Stimulated activated CD4-positive, alpha-beta T cell treated with anti-CD3 and anti-CD28 coated beads, Interleukin-2, amount 100 ng/mL, for 4 hours (primary cell): ENCODE measurements around the gene LNPEP.

Experiments
- DNase-seq: peaks from one replicate; pipeline ENCODE4 v3.0.0-alpha.2; 2020; ENCODE audit warnings: low read depth

LNPEP gene

DNA sequence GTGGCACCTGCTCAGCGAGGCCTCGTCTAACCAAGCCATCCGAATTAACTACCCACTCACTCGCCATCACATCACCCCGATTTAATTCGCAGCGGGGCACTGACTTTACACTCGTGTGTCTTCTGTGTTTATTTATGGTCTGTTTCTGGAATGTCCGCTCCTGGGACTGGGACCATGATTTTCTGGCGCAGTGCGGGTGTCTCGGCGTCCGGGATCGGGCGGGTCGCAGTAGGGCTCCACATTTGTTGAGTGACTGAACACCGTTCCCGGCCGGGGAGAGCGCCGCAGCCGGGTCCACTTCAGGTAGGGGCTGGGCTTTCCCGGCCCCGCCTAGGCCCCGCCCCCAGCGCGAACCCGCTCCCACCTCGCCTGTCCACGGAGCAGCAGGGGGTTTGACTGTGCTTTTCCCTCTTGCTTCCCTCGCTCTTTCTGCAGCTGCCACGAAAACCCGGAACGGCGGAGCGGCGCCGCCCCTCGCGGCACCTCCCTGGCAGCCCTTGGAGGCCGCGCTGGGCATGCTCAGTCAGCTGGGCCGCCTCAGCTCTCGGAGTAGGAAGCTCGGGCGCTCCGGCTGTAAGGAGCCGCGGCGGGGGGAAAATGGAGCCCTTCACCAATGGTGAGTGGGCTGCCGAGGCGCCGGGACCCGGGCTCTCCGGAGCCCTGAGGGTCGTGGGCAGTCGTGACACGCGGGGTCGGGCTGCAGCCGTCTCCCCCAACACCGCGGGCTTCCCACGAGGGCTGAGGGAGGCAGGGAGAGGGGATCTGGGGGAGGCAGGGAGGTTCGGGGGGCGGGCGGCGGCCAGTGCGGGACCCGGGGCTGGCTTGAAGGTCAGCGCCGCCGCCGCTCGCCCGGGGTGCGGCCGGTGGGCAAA lies at the start of gene LNPEP:
Gene LNPEP, plus strand, starts transcription at position 522 of the 872 bp plus-strand sequence. Its CDS starts 76 bp downstream, at position 598.
- DNase-seq = peak; percentile 91

DNA sequence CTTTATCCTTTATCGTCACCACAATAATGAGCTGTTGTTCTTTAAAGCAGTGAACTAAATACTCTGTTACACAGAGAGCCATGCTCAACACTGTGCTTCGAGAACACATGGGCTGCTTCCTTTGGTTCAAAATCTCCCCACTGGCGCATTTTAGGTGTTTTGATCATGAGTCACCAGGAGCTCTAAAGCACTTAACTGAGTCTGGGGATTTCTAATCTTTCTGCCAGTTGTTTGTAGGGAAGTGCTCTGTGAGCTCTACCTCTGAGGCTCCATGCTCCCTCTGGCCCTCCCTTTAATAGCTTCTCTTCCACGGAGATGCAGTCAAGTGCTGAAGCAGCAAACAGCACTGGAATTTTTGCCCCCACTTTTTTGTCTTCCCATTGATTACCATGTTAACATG lies 42.5 kb upstream of the LNPEP start:
- no peak for DNase-seq

DNA sequence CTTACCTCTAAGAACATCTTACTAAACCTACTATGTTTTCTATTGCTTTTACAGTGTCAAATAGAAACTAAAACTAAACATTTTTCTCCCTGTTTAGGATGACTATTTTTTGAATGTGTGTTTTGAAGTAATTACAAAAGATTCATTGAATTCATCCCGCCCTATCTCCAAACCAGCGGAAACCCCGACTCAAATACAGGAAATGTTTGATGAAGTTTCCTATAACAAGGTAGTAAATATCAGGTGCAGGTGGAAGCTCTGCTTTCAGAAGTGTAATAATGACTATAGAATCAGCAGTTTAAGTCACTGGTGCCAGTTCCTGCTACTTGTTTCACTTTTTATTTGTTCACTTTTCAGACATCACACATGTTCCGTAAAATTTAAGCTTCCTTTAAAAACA lies 39.6 kb upstream of the LNPEP start:
- DNase-seq = peak; percentile 35

DNA sequence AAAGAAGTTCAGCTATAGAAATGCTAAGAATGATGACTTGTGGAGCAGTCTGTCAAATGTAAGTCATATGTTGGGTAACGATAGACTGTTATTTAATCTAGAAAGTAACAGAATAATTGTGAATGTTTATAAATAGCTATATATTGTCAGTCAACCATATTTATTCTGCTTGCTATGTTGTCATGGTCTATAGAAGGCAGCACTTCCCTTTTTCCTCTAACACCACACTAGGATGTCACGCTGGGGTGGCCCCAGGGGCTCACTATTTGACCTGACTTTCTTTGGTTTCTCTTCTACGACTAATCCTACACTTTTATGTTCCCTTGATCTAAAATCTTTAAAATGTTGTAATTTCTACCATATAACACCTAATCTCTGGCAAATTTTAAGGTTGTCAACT lies 39.1 kb upstream of the LNPEP start:
- no peak for DNase-seq

DNA sequence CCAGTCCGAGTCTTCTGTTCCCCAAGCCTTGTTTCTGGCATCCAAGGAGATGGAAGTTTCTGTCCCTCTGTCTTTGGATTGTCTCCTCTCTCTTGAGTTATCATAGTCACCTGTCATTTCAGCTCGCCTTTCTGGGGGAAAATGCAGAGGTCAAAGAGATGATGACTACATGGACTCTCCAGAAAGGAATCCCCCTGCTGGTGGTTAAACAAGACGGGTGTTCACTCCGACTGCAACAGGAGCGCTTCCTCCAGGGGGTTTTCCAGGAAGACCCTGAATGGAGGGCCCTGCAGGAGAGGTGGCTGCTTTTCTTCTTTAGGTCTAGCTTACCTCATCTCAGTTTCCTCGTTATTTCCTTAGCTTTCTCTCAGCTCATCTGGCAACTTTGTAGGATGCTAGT lies 34.5 kb upstream of the LNPEP start:
- no peak for DNase-seq

DNA sequence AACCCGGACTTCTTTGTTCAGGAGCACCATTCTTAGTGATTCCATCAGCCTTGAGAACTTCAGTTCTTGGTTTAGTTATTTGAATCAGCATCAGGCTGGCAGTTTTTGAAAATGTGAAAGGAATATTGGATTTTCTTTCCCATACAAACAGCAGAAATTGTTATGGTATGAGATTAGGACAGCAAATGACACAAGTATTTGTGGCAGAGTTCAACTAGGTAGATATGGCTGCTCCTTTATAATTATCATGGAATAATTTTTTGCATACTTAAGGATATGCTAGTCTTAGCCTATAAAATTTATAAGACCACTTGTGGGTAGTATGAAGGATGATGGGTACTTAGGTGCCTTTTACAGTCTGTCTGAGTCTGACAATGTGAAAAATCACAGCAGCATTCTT lies 34.0 kb upstream of the LNPEP start:
- DNase-seq = no peak

DNA sequence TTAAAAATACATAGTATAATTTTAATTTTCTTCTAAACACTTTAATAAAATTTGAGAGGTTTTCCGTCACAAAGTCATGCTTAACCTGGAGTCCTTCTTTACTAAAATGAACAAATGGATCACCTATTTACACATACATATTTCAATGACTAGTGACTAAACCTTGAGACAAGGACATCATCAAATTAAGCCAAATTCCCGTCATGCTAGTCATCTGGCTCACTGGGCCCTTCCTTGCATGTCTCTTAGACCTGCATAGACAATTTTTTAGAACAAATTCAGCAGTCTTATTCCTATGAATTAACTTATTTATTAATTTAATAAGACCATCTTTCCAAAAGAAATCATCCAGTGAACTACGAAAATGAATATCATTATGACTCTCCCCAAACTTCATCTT lies 33.0 kb upstream of the LNPEP start:
- no peak for DNase-seq

DNA sequence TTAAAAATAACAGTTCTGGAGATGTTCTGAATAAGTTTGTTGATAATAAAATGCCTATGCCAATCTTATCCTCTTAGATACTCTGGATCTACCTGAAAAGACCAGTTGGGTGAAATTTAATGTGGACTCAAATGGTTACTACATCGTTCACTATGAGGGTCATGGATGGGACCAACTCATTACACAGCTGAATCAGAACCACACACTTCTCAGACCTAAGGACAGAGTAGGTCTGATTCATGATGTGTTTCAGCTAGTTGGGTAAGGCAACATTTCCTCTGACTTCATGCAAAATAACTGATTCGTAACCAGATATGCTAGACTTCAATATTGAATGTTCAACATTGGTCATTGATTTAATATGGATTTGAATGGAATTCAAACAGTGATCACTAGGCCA lies 32.6 kb upstream of the LNPEP start:
- no peak for DNase-seq

DNA sequence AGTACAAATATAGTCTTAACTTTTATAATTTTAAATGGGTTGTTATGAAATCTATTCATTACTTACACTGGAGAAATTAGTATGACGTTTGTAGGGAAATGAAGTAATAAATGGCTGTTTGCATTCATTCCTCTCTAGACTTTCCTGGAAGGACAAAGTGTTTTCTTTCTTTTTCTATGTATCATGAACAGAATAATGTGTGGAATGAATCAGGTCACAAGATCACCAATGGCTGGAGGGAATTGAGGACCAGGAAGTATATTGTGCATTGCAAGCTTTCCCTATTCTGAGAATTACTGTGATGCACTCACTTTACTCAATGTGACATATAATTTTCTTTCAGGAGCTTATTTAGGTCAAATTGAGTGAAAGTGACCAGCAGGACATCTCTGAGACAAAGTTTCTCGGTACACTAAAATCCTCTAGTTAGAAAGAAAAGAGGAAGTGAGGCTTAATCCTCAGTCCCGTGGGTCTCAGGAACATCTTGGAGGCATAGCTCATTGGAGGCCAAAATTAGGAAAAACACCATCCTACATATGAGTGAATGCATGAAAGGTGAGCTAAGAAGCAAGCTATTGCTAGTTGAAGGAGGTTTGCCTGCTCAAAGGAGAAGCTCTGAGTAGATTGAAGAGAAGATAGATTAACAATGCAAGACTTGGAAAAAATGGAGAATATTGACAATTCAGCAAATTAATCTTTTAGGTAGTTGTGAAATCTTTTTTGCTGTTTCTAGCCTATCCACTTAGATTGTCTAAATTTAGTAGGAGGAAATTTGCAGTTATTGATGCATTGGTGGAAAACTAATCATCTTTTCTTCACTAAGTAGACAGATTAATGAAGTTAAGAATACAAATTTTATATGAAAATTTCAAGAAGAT lies 31.6 kb upstream of the LNPEP start:
- DNase-seq = no peak

DNA sequence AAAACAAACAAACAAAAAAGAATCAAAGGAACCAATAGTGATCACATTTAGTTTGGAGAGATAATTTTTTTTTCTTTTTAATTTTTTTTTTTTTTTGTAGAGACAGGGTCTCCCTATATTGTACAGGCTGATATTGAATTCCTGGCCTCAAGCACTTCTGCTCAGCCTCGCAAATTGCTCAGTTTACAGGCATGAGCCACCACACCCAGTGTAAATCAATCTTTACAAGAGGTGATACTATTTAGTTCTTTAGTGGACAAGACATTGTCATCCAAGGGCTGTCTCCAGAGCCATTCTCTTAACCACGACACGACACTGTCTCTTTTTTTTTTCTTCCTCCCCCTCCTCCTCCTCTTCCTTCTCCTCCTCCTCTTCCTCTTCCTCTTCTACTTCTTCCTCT lies 30.0 kb upstream of the LNPEP start:
- no peak for DNase-seq

DNA sequence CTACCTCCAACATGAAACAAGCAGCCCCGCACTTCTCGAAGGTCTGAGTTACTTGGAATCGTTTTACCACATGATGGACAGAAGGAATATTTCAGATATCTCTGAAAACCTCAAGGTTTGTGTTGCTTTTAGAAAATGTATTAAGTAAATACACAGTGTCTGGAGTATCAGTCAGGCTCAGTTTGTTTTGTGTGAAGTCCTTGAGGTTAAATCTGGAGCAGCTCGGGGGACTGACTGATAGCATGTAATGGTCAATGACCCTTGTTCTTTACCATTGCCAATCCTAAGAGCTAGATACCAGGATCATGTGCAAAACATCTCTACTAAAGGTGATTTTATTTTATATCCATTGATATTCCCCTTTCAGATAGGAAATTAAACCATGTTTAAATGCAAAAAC lies 26.9 kb upstream of the LNPEP start:
- DNase-seq = no peak

DNA sequence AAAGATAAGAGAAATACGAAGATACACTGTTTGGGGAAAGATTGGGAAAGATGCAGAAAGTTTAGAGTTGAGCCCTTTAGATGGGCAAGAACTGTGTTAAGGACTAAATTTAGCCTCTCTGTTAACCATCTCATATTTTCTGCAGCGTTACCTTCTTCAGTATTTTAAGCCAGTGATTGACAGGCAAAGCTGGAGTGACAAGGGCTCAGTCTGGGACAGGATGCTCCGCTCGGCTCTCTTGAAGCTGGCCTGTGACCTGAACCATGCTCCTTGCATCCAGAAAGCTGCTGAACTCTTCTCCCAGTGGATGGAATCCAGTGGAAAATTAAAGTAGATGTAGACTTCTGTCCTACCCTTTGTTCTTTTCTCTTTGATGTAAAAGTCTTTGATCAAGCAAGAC lies 26.4 kb upstream of the LNPEP start:
- DNase-seq = no peak

DNA sequence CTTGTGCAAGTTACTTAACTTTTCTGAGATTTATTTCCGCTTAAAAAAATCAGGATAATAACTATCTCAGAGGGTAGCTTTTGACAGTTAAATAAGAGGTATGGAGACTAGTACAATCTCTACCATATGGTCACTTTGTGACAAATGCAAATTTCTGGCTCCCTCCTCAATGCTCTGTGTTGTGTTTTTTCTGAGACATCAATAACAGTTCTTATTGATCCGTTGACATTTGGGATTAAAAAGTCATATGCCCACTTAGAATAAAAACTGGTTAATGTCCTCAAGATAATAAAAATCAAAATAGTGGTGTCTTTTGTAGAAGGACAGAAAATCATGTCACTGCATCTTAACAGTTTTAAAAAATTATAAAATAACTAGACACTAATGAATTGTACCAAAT lies 24.7 kb upstream of the LNPEP start:
- DNase-seq = no peak

DNA sequence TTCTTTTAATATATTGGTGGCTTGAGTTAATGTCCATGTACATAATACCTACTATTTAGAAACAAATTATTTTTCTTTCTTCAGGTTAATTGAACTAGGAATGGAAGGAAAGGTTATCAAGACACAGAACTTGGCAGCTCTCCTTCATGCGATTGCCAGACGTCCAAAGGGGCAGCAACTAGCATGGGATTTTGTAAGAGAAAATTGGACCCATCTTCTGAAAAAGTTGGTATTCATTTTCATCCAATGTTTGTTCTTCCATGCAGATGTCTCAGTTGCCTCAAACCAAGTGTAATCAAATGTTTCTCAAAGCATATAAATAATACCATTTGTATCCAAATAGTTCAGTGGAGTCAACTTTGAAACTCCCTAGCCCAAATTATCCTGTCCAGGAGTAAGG lies 22.6 kb upstream of the LNPEP start:
- no peak for DNase-seq

DNA sequence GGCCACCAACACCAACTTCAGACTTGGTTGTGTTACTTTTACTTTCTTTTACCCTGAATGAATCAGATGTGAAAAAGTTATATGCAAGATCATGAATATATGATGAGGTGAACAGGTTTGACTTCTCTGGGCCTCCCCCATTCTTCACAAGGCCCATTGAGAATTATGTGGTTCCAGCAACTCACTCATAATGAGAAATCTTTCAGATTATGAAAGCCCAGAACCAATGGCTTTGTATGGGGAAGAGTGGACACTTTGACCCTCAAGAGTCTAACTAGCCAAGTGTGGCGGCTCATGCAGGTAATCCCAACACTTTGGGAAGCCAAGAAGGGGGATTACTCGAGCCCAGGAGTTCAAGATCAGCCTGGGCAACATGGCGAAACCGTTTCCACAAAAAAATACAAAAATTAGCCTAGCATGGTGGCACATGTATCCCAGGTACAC lies 16.1 kb upstream of the LNPEP start:
- DNase-seq = no peak

DNA sequence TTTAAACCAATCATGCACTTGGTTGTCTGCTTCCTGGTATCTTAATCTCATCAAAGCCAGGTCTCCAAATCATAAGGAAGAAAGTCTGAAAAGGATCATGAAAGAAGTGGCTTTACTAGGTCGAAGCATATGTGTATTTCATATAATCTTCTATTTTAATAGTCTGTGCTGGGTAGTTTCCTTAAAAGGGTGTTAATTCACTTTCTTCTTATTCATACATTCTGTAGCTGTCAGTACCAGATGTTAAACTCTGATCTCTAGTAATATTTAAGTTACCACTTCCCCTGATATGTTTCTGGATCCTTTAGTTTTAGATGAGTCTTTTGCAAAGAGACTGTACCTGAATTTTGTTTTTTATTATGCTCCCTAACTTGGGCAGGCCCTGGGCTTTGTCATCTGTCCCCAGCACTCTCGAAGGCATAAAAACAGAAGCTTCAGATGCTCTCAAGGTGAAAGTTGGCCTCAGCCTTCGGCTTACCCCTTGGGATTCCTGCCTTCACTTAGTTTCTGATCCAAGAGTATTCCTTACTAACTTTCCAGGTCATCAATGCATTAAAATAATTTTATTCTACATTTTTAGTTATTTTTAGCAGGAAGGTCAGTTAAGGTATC lies 15.0 kb upstream of the LNPEP start:
- DNase-seq = no peak

DNA sequence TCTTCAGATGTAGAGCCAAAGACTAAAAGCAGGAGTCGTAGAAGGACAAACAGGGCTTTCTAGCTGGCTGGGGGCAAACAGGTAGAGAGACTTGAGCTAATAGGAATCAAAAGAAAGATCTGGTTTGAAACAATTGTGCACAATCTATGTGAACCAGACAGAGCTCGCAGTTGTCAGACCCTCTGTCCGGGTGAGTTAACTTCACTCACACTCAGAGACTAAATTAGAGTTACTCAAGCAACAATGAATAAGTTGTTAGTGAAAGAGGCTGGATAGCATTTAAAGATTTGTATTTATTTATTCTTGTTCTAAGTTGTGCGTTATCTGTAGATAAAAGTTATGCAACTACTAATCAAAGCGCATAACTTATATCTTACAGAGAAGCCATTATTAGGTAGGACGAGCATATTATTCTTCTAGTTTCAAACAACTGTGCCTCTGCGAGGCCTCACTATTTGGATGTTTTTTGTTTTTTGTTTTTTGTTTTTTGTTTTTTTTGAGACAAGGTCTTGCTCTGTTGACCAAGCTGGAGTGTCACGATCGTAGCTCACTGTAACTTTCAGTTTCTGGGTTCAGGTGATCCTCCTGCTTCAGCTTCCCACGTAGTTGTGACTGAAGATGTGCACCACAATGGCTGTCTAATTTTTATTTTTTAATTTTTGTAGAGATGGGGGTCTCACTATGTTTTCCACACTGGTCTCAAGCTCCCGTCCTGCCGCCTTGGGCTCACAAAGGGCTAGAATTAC lies 13.2 kb upstream of the LNPEP start:
- DNase-seq = no peak

DNA sequence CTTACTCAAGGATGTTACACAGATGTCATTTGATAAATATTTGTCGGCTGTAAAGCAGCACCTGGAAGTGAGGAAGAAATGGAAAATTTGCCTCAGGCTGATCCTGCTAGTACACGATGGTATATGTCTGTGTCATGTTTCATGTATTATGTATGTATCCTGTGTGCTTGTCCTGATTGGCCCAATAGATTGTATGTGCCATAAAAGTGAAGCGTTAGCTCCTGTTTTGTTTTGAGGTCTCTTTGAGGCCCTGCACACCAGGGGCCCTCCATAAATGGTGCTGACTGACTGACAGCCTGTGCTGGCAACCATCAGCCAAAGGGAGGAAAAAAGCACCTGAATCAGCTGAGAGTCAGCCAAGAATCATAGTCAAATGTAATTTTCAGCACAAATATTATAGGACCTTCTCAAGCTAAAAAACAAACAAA lies 11.8 kb upstream of the LNPEP start:
- DNase-seq = no peak

DNA sequence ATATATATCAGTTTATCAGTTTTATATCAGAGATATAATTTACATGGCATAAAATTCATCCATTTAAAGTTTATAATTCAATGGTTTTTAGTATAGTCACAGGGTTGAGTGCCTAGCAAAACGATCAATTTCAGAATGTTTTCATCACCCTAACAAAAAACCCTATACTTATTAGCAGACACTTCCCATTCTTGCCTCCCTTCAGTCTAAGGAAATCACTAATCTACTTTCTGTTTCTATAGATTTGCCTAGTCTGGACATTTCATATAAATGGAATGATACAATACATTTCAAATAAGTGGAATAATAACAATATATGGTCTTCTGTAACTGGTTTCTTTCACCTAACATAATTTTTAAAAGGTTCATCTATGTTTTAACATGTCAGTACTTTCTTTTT lies 9.6 kb upstream of the LNPEP start:
- no peak for DNase-seq

DNA sequence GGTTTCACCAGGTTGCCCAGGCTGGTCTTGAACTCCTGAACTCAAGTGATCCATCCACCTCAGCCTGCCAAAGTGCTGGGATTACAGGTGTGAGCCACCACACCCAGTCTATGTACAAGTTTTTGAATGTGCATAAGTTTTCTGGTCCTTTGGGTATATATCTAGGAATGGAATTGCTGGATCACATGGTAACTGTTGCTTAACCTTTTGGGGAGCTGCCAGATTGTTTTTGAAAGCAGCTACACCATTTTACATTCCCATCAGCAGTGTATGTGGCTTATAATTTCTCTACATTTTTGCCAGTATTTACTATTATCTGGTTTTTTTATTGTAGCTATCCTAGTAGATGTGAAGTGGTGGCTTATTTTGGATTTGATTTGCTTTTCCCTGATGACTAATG lies 8.9 kb upstream of the LNPEP start:
- no peak for DNase-seq

DNA sequence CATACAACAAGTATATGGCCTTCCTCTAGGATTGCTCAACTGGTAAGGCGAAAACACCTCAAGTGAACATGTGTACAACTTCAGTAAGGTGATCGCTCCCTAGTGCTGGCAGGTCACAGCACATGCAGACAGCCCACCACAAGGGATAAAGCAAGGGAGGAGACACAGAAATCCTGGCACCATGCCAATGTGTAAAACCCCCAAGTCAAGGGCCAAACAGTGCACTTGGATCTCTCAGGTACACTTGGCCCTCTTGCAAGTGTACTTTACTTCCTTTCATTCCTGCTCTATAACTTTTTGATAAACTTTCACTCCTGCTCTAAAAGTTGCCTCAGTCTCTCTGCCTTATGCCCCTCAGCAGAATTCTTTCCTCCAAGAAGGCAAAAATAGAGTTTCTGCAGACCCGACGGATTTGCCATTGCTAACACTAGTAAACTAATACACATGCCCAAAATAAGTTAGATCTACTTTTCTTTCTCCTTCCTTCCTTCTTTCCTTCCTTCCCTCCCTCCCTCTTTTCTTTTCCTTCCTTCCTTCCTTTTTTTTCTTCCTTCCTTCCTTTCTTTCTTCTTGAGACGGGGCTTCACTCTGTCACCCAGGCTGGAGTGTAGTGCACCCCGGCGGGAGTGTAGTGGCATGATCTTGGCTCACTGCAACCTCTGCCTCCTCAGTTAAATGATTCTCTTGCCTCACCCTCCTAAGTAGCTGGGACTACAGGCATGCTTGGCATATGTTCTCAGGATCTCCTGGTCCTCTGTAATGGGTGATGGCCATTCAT lies 6.8 kb upstream of the LNPEP start:
- no peak for DNase-seq
